ENCODE measurements around the gene ZNF324. TPM values are rescaled to one million over a fixed set of nuclear protein-coding genes. Genes with fewer than 3 reads are reported as not detected.

The ZNF324 gene
- total and polyA plus RNA-seq, 2 of the 13 experiments (the other 11 are each of a cell fraction or from before 2014, with no cell fraction given) = 1.1 to 4.7 TPM

DNA sequence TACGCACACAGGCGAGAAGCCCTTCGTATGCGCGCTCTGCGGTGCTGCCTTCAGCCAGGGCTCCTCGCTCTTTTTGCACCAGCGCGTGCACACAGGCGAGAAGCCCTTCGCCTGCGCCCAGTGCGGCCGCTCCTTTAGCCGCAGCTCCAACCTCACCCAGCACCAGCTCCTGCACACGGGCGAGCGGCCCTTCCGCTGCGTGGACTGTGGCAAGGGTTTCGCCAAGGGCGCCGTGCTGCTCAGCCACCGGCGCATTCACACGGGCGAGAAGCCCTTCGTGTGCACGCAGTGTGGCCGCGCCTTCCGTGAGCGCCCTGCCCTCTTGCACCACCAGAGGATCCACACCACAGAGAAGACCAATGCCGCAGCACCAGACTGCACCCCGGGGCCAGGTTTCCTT lies 10.8 kb upstream of the ZNF324 start:
- no peak overlapping the region for H3K4me3 ChIP-seq (replicated peaks in 1 of 3; ENCODE audit: insufficient read depth in 1 of 3, low read depth in 2 of 3, low read length in 3 of 3)
- H3K36me3 ChIP-seq (replicated peaks in 1 of 2; ENCODE audit: control insufficient read depth in 1 of 2, insufficient read depth in 2 of 2, low read length in 2 of 2) = no peaks in the 10 kb centered on the region
- no TSS peak for BruUV-seq (replicated peaks)
- no peak for DNase-seq (ENCODE audit: low spot score)
- no peak for ATAC-seq
- POLR2A ChIA-PET = no interaction called here
- H3K27ac ChIP-seq (ENCODE audit: extremely low read length, insufficient read depth, low read length) = no peak overlapping the region
- H3K27me3 ChIP-seq (ENCODE audit: control insufficient read depth in 1 of 2, insufficient read depth in 2 of 2, low read length in 2 of 2) = no peaks in the 10 kb centered on the region
- no peak overlapping the region for H3K9ac ChIP-seq (ENCODE audit: insufficient read depth, low read depth, low read length)
- H3K4me1 ChIP-seq (ENCODE audit: insufficient read depth, low read length) = no peaks in the 10 kb centered on the region
- H3K9me3 ChIP-seq (ENCODE audit: low read length) = no peaks in the 10 kb centered on the region
- no peaks in the 10 kb centered on the region for H3K79me2 ChIP-seq (ENCODE audit: insufficient read depth, low read length)
- intact Hi-C loops (cut with micrococcal nuclease; ENCODE audit: unreplicated experiment) (no loop called here), in situ Hi-C loops (cut with HindIII; ENCODE audit: extremely low pct_ligation_motif_present, low pct_unique_long_range_greater_than_20kb) (no loop called here)
- no peak for FAIRE-seq
- CTCF ChIA-PET (ENCODE audit: low intra/inter-chr PET ratio, low total read pairs) = no interaction called here
- no peak overlapping the region for H2AFZ ChIP-seq (ENCODE audit: low read length)
- H3K4me2 ChIP-seq (ENCODE audit: low read depth, low read length) = no peak overlapping the region
- no peaks in the 10 kb centered on the region for H4K20me1 ChIP-seq (ENCODE audit: insufficient read depth, low read length)
- WGBS (ENCODE audit: low lambda C conversion rate) = 97% methylated on average over 35 of the region's 35 CpGs
- TF ChIP-seq, protein P1, sequence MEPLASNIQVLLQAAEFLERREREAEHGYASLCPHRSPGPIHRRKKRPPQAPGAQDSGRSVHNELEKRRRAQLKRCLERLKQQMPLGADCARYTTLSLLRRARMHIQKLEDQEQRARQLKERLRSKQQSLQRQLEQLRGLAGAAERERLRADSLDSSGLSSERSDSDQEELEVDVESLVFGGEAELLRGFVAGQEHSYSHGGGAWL (CRISPR knock-in tag; IDR thresholded peaks at IDR 0.05) = no peak
- TF ChIP-seq FOXO1 (CRISPR knock-in tag; IDR thresholded peaks at IDR 0.05) = no peak
- no peak for TF ChIP-seq ZNF430 (CRISPR knock-in tag; IDR thresholded peaks at IDR 0.05)
- TF ChIP-seq ZNF713 (CRISPR knock-in tag; IDR thresholded peaks at IDR 0.05) = no peak
- TF ChIP-seq NBN (conservative IDR thresholded peaks at IDR 0.05) = no peak
- no peak for TF ChIP-seq CREB1 (IDR thresholded peaks at IDR 0.05)
- TF ChIP-seq CREB1 (CRISPR knock-in tag; IDR thresholded peaks at IDR 0.05) = no peak
- TF ChIP-seq RFX3 (CRISPR knock-in tag; IDR thresholded peaks at IDR 0.05) = no peak
- no peak for TF ChIP-seq PHF20 (CRISPR knock-in tag; IDR thresholded peaks at IDR 0.05)
- no peak for TF ChIP-seq ZNF124 (CRISPR knock-in tag; IDR thresholded peaks at IDR 0.05)
- TF ChIP-seq MZF1 (CRISPR knock-in tag; IDR thresholded peaks at IDR 0.05; ENCODE audit: borderline replicate concordance) = no peak
- no peak for TF ChIP-seq RAD21 (CRISPR knock-in tag; IDR thresholded peaks at IDR 0.05)
- no peak for TF ChIP-seq ZNF235 (CRISPR knock-in tag; IDR thresholded peaks at IDR 0.05; ENCODE audit: borderline replicate concordance)
- TF ChIP-seq, protein P2, sequence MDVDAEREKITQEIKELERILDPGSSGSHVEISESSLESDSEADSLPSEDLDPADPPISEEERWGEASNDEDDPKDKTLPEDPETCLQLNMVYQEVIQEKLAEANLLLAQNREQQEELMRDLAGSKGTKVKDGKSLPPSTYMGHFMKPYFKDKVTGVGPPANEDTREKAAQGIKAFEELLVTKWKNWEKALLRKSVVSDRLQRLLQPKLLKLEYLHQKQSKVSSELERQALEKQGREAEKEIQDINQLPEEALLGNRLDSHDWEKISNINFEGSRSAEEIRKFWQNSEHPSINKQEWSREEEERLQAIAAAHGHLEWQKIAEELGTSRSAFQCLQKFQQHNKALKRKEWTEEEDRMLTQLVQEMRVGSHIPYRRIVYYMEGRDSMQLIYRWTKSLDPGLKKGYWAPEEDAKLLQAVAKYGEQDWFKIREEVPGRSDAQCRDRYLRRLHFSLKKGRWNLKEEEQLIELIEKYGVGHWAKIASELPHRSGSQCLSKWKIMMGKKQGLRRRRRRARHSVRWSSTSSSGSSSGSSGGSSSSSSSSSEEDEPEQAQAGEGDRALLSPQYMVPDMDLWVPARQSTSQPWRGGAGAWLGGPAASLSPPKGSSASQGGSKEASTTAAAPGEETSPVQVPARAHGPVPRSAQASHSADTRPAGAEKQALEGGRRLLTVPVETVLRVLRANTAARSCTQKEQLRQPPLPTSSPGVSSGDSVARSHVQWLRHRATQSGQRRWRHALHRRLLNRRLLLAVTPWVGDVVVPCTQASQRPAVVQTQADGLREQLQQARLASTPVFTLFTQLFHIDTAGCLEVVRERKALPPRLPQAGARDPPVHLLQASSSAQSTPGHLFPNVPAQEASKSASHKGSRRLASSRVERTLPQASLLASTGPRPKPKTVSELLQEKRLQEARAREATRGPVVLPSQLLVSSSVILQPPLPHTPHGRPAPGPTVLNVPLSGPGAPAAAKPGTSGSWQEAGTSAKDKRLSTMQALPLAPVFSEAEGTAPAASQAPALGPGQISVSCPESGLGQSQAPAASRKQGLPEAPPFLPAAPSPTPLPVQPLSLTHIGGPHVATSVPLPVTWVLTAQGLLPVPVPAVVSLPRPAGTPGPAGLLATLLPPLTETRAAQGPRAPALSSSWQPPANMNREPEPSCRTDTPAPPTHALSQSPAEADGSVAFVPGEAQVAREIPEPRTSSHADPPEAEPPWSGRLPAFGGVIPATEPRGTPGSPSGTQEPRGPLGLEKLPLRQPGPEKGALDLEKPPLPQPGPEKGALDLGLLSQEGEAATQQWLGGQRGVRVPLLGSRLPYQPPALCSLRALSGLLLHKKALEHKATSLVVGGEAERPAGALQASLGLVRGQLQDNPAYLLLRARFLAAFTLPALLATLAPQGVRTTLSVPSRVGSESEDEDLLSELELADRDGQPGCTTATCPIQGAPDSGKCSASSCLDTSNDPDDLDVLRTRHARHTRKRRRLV (CRISPR knock-in tag; IDR thresholded peaks at IDR 0.05) = no peak
